ENCODE measurements around the gene GTF3C2.
"Not testable (repeated sequence)": the region's sequence is repeated elsewhere in the genome, so short reads cannot be mapped to it uniquely, and the experiment has no call there.

Gene GTF3C2

DNA sequence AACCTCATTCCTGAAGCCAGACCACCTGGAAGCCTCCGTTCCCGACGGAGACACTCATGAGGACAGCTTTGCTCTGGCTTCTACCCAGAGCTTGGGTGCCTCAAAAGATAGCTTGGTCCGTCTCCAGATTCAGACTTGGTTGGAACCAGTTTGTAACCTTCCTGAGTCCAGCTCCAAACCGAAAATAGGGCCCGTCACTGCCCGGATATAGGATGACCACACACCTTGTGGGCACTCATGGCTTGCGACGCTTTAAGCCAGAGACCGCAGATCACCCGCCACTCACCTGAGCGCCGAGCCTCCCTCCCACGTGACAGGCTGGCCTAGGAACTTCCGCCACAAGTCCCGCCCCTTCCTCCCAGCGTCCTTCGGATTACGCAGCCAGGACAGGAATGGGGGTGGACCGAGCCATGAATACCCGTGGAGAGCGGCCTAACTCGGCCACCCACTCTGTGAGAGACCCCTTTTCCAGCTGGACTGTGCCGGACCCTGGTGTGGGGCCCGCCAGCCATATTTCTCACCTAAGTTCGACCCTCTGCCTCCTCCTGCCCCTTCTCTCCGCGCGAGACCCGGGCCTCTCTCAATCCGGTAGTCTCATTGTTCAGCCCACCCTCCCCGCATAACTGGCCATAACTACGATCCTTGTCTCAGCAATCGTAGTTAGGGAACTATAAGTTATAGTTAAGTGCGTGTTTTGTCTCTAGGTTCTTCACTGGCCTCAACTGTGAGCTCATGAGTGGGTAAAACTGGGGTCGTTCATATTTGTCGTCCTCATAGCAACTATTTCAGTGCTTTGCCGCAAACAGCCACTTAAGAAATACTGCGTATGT, 33.6 kb downstream of the GTF3C2 start, which contains the start of gene MPV17:
Gene MPV17 (minus strand): TSS at position 332 of the 830 bp plus-strand sequence. CDS start 580 bp downstream, outside the sequence.
- peak; percentile 95 for DNase-seq (ENCODE audit: extremely low spot score, insufficient read length, low read depth)
- peak; percentile 93 for FAIRE-seq

DNA sequence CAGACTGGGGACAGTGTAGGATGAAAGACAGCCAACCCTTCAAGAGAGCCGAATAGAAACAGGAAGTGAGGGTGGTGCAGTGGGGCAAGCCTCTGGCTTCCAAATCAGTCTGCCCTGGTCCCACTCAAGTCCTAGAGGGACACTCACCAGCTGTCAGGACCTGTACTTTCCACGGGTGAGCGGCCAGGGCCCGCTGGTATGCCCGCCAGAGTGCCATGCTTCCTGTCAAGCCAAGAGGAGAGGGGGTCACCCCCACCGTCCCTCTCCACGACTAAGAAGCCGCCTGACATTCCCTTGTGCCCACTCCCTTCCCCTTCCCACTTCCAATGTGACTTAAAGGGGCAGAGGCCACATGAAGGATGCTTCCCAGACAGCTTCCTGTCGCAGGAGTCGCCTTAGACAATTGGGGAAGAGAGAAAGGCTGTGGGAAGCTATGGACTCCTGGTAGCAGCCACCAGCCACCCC, 34.2 kb downstream of the GTF3C2 start:
- no peak for FAIRE-seq
- DNase-seq (ENCODE audit: extremely low spot score, insufficient read length, low read depth), result no peak

DNA sequence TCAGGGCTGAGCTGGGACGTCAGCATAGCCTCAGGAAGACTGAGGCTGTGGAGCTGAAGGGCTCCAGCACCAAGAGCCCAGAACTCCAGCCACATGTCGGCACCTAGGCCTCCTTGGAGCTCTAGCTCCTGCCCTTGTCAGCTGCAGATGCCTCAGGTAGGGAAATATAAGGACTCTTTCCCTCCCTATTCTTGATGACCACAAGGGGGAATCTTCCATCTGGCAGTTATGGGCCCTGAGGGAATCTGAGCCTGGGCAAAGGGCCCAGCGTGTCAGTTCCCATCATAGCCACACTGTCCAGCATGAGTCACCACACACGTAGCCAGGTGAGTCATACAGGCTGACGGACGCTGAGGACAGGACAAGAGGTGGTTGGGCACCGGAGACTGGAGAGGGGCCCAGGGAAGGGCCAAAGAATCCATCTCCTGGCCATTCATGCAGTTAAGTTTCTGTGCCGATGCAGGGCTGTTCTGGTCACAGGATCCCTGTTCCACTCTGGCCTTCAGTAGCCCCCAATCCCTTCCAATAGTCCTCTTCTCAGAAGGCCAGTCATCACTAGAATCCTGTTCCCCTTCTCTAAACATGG, 35.5 kb downstream of the GTF3C2 start:
- FAIRE-seq, result no peak

DNA sequence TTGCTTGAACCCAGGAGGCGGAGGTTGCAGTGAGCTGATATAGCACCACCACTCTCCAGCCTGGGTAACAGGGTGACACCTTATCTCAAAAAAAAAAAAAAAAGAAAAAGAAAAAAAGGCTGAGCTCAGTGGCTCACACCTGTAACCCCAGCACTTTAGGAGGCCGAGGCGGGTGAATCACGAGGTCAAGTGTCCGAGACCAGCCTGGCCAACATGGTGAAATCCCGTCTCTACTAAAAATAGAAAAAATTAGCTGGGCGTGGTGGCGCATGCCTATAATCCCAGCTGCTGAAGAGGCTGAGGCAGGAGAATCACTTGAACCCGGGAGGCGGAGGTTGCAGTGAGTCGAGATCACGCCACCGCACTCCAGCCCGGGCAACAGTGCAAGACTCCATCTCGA, 36.7 kb downstream of the GTF3C2 start:
- FAIRE-seq; DNase-seq (ENCODE audit: extremely low spot score, insufficient read length, low read depth): not testable (repeated sequence)

More for the DNA sequence above, 35.5 kb downstream of the GTF3C2 start:
- no peak for DNase-seq (ENCODE audit: extremely low spot score, insufficient read length, low read depth)

DNA sequence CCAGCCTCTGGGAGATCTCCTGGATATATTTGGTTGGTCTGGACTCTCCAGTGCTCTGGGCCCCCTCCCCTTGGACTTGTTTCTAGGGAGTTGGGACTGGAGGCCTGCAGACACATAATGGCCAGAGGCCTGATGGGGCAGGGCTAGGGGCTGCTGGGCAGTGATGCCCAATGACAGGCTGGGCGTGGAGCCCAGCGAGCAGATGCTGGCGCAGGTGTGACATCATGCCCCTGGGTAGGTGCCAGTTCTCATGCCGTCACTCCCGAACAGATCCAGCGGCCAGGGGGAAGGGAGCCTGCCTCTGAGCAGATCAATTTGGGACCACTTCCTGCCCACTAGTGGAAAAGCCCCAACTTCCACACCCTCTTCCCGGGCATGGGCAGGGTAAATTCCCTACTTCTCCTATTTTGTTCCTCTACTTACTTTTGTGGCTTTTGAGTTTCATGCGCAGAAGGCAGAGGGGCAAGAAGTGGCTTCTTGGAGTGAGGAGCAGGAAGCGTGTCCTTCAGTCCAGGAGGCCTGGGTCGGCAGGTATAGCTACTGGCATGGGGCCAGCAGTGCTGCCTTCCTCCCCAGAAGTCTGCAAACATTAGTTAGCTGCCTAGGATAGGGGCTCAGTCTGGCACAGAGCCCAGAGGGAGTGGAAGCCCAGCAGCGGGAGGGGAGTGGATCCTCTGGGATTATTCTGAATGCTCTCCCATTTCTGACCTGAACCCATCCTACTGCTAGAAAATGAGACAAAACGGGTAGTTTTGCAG, 39.7 kb downstream of the GTF3C2 start:
- FAIRE-seq, result no peak
- no peak for DNase-seq (ENCODE audit: extremely low spot score, insufficient read length, low read depth)

- DNase-seq (ENCODE audit: extremely low spot score, insufficient read length, low read depth), result no peak
- no peak for FAIRE-seq
Measured at GRCh38 chr2:27315122-27315521, 41.4 kb downstream of the GTF3C2 start.

GRCh38 chr2:27314709-27315108, 41.9 kb downstream of the GTF3C2 start:
- DNase-seq (ENCODE audit: extremely low spot score, insufficient read length, low read depth) (no peak), FAIRE-seq (no peak)

- FAIRE-seq, result no peak
Measured at GRCh38 chr2:27313882-27314645, 42.5 kb downstream of the GTF3C2 start.

DNA sequence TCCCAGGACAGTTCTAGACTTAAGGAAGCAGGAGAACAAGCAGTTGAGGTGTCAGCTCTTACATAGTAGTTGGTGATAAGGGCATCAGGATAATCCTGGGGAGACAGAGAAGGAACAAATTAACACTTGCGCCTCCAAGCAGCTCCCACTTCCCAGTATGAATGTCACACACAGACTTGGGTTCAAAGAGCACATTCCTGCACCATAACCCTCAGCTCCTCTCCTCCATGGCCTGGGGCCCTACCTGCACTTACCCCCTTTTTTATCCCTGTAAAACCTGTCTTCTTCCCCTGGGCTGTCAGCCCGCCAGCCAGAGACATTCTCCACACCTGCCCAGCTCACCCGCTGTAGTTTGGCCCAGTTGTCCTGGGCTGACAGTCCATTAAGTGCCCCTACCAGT, 44.4 kb downstream of the GTF3C2 start:
- FAIRE-seq, result no peak
- no peak for DNase-seq (ENCODE audit: extremely low spot score, insufficient read length, low read depth)

More at GRCh38 chr2:27313882-27314645, 42.5 kb downstream of the GTF3C2 start:
- no peak for DNase-seq (ENCODE audit: extremely low spot score, insufficient read length, low read depth)

DNA sequence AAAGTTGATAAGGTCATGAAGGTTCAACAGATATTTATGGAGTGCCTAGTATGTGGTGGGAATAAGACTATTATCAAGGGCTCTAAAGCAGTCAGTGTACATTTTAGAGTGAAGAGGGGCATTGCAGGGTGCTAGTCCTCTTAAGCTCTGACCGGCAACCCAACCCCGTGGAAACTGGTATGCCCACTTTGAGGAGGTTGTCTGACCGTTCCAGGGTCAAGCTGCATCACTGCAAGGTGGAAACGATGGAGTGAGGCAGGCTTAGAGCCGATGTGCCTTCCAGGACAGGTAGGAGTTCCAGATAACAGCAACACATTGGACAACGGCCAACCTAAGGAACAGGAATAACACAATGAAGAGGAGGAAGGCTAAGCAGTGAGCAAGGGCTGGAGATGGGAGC, 46.9 kb downstream of the GTF3C2 start:
- no peak for FAIRE-seq
- DNase-seq (ENCODE audit: extremely low spot score, insufficient read length, low read depth), result no peak

DNA sequence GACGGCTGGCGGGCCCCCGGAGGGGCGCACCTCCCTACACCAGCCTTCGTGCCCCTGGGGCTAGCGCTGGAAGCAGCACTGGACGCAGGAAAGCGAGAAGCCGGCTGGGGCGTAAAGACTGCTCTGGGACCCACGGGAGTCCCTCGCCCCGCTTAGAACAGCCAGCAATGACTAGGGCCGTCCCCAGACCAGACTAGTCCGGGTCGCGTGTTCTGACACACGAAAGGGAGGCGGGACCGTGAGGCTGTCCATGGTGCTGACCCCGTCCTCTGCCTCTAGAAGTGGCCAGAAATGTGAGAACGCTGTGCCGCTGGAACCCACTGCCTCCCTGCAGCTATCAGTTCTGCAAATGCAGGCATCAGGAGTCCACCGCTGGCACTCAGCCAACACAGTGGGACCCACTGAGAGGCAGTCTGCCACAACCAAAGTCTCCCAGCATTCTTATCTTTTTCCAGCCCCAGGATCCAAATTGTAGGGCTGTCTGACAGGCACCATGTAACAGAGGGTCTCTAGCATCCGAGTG, 48.1 kb downstream of the GTF3C2 start, which contains the start of gene UCN:
Gene UCN (minus strand): TSS at position 87 of the 523 bp plus-strand sequence. CDS start 550 bp downstream, outside the sequence.
- DNase-seq (ENCODE audit: extremely low spot score, insufficient read length, low read depth), result no peak
- no peak for FAIRE-seq

DNA sequence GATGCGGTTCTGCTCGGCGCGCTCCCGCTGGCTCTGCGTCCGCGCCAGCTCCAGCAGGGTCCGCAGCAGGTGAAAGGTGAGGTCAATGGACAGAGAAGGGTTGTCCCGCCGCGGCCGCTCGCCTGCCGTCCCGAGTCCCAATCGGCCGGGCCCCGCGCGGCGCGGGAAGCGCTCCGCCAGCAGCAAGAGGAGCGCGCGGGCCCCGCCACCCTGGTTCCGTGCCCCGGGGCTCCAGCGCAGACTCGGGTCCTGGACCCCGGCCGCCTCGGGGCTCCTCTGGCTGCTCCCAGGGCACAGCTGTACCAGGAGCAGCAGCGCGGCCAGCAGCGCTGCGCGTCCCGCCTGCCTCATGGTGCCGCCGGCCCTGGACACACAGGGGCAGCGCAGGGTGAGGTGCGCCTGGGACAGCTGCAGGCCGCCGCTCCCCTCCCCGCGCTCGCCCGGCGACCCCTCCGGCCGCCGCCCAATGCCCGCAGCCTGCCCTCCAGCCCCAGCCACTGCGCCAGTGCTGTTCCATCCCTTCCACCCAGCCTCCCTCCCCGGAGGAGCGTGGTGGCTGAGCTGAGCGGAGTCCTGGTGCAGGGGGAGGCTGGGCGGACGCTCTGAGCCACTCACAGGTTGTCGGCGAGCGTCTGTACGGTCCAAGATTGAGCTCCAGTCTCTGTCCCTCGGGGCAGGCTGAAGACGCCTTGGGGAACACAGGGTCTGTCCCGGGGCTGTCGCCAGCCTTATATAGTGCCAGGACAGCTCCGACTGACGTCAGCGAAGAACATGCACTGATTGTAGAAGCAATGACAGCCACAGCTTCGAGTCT, 48.8 kb downstream of the GTF3C2 start:
- FAIRE-seq, result no peak
- DNase-seq (ENCODE audit: extremely low spot score, insufficient read length, low read depth), result no peak

DNA sequence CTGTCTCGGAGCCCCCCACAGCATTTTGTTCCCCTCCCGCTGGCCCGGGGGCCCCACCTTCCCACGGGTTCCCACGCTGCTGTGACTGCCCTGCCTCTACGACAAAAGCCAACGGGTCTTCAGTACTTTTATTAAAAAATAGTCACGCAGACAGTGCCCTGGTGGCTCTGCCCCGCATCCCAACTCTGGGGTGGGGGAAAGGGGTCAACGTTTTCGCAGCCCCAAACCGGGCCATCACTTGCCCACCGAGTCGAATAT, 49.3 kb downstream of the GTF3C2 start:
- FAIRE-seq (no peak), DNase-seq (ENCODE audit: extremely low spot score, insufficient read length, low read depth) (no peak)

DNA sequence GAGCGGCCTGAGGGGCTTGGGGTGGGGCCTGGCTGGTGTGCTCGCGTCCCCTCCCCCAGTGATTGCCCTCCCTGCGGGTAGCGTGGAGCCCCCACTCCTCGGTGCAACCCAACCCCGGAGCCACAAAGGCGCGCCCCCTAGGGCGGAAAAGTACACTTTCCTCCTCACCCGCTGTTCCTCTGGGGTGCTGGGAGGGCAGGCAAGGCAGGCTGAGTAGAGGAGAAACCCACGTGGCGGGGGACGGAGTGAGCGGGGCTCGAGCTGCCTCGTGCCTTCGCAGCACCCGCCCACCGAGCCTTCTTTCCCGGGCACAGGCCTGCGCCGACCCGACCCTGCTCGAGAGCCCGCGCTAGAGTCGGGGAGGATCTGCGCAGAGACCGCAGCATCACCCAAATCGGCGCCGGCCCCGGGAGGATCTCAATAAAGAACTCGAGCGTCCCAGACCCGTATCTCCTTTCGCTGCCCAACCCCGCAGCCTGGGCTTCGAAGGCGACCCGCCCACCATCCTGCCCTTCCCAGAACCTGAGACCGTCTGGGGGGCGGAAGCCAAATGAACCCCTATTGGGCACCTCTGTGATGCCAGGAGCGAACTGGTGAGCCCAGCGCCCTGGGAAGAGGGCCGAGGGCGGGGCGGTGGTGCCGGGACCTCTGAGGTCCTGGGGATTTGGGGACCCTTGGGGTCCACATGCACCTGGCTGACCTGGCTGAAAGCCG, 49.8 kb downstream of the GTF3C2 start:
- DNase-seq (ENCODE audit: extremely low spot score, insufficient read length, low read depth) (no peak), FAIRE-seq (no peak)

DNA sequence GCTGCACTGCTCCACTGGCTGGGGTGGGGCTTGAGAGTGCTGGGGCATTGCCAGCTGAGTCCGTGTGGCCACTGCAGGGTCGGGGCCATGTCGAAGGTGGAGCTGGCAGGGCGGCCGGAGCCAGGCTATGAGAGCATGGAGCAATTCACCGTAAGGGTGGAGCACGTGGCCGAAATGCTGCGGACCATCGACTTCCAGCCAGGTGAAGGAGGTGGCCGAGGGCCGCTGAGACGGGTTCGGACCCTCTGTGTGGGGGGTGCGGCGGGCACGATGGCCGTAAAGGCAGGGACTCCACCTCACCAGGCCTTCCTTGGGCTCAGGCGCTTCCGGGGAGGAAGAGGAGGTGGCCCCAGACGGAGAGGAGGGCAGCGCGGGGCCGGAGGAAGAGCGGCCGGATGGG, 50.4 kb downstream of the GTF3C2 start:
- no peak for DNase-seq (ENCODE audit: extremely low spot score, insufficient read length, low read depth)
- FAIRE-seq, result no peak

- FAIRE-seq (no peak), DNase-seq (ENCODE audit: extremely low spot score, insufficient read length, low read depth) (no peak)
Measured at GRCh38 chr2:27305516-27305915, 51.0 kb downstream of the GTF3C2 start.

DNA sequence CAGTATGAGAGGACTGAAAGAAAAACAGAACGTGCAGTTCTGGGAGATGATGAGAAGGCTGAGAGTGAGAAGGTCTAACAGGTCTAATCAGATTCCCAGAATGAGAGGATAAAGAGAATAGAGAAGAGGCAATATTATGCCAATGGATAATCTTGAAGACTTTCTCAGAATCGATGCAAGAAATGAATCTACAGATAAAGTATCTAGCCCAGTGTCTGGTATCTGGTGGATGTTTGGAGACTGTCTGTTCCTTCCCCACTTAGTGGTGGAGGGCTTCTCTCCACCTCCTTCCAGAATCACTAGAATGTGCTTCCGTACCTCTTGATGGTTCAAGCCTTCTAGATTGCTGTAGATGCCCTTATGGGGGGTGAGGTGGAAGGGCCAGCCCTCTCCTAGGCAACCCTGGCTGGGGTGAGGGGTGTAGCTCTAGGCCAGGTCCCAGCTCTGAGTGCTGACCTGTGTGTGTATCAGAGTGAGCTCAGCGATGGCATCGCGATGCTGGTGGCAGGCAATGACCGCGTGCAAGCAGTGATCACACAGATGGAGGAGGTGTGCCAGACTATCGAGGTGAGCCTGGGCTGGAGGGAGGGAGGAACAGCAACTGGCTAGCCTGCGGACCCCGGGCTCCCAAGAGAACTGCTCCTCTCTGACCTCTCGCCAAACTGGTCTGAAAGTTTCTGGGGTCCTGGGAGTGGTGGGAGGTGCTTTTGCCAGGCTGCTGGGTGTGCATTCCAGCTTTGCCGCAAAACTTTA, 51.9 kb downstream of the GTF3C2 start:
- FAIRE-seq (no peak), DNase-seq (ENCODE audit: extremely low spot score, insufficient read length, low read depth) (no peak)

Measured in GM18507 (cell line).